ENCODE data around the gene FOXP1.
"Not testable (repeated sequence)": the region's sequence is repeated elsewhere in the genome, so short reads cannot be mapped to it uniquely, and the experiment has no call there.

The FOXP1 gene

DNA sequence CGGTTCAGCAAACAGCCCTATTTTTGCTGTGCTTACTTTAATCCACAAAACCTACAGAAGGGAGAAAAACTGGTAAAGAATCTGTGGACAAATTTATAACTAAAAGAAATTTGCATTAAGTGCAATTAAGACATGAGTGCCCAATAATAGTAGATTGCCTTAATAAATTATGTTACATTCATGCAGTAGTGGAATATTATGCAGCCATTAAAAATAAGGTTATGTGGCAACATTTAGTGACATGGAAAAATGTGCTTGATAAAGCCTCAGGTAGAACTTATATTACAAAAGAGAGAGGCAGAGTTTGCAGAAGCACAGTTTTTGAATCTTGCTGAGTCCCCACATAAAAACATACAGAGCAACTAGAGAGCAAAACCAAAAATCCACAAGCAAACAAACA lies 253.0 kb downstream of the FOXP1 start:
- no peak for DNase-seq (ENCODE audit: low read depth in 2 of 2)

DNA sequence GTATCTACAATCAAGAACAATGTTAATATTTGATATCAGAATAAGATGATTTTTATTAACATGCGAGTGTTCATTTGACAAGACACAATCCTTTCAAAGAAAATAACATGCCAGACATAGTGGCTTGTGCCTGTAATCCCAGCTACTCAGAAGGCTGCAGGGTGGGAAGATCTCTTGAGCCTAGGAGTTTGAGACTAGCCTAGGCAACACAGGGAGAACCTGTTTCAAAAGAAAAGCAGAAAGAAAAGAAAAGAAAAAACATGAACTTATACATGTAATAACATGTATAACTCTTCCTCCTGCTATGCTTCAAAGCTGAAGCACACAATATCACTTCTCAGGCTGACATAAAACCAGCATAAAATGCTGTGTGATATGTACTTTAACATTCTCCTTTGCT lies 253.7 kb downstream of the FOXP1 start:
- DNase-seq (ENCODE audit: low read depth in 2 of 2): no peak

DNA sequence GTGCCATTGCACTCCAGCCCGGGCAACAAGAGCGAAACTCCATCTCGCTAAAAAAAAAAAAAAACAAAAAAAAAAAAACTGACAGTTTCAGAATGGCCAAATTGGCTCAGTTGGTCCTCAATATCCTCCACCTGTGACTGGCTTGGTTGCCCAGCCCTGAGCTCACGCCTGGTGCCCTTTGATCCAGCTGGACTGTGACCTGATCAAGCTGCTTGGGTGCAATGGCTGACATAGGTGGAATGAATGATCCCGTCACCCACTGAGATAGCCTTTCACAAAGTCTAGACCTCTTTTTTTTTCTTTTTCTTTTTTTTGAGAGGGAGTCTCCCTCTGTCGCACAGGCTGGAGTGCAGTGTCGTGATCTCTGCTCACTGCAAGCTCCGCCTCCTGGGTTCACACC lies 254.6 kb downstream of the FOXP1 start:
- no peak for DNase-seq (ENCODE audit: low read depth in 2 of 2)

DNA sequence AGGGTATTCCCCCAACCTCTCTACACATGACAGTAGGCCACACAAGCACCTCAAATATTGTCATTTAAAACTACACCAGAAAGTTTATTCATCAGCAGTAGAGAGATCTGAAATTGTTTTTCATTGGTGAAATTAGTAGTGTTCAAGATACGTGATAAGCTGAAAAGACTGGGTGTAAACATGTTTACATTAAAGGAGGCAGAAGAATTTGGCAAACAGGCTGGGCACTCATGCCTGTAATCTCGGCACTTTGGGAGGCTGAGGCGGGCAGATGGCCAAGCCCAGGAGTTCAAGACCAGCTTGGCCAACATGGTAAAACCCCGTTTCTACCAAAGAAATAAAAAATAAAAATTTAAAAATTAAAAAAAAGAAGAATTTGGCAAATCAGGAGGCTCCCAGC lies 255.6 kb downstream of the FOXP1 start:
- no peak for DNase-seq (ENCODE audit: low read depth in 2 of 2)

DNA sequence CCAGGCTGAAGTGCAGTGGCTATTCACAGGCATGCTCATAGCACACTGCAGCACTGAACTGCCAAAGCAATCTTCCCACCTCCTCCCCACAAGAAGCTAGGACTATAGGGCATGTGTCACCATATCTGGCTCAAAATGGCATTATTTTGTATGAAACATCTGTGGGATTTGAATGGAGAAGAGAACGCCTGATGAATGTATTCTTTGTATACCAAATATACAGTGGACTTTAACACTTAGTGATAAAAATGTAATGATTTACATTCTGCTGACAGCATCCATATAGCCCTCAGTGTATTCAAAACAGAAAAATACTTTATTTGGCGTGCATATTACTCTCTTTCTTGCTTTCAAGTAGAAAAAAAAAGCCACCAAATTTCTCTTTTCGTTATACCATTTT lies 257.8 kb downstream of the FOXP1 start:
- no peak for DNase-seq (ENCODE audit: low read depth in 2 of 2)

DNA sequence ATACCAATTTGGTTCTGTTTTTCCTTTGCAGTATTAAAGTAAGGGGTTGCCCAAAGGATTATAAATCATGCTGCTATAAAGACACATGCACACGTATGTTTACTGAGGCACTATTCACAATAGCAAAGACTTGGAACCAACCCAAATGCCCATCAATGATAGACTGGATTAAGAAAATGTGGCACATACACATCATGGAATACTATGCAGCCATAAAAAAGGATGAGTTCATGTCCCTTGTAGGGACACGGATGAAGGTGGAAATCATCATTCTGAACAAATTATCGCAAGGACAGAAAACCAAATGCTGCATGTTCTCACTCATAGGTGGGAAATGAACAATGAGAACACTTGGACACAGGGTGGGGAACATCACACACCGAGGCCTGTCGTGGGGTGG lies 259.3 kb downstream of the FOXP1 start:
- not testable (repeated sequence) for DNase-seq (ENCODE audit: low read depth in 2 of 2)

DNA sequence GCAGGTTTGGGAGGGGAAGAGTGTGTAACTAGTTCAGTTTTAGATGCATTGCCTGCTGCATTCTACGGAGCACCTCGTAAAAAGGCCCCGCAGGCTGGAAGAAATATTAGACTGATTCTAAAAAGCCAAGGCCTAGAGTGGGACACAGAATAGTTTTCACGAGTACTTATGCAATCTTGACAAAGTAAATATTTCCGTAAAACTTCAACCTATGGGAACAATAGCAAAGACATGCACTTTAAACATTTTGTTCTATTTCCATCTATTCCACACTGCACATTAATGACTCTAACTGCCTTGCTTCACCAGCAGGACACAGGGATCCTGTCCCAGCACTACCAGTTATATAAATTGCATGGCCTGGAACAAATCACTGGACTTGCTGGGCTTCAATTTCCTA lies 260.0 kb downstream of the FOXP1 start:
- no peak for DNase-seq (ENCODE audit: low read depth in 2 of 2)

DNA sequence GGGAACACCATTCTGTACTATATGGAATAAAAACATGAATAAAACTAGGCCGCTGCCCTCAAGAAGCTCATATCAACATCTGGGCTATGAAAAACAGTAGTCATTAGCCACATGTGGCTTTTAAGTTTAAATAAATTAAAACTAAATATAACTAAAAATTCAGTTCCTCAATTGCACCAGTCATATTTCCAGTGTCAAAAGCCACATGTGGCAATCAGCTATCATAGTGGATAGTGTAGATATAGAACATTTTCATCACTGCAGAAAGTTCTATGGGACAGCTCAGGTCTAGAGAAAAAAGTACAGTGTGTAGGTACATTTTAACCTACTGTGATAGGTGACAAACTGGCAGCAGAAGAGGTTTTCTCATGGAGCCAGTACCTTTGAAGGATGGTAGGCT lies 261.4 kb downstream of the FOXP1 start:
- DNase-seq (ENCODE audit: low read depth in 2 of 2): no peak

DNA sequence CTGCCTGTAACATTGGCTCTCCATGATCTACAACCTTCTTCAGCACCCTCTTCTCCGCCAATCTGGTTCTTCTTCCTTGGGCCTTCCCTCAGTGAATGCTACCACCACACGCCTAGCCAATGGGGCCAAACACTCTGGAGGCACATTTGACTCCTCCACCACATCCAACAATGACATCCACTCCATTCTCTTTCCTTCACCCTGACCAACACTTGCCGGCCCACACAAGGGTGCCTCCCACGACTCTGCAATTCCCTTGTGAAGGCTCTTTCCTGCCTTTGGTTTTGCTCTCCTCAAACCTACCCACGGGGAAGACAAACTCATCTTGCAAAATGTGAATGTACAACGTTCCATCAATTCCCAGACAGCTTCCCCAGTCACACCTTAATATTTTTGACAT lies 263.8 kb downstream of the FOXP1 start:
- no peak for DNase-seq (ENCODE audit: low read depth in 2 of 2)

DNA sequence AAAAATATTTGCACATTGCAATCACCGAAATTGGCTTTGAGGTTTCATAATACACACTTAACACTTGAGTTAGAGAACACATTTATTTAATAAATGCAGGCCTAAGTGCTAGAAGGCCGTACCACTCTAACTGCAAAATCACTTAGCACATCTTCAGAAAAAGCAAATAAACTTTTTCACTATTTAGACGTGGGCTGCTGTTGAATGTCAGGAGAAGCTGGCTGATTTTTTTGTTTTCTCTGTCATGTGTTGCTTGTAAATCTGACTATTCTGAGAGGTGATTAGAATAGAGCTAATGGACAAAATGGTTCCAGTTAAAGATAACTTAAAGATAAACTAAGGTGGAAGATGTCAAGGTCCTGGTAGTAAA lies 265.1 kb downstream of the FOXP1 start:
- DNase-seq (ENCODE audit: low read depth in 2 of 2): no peak

DNA sequence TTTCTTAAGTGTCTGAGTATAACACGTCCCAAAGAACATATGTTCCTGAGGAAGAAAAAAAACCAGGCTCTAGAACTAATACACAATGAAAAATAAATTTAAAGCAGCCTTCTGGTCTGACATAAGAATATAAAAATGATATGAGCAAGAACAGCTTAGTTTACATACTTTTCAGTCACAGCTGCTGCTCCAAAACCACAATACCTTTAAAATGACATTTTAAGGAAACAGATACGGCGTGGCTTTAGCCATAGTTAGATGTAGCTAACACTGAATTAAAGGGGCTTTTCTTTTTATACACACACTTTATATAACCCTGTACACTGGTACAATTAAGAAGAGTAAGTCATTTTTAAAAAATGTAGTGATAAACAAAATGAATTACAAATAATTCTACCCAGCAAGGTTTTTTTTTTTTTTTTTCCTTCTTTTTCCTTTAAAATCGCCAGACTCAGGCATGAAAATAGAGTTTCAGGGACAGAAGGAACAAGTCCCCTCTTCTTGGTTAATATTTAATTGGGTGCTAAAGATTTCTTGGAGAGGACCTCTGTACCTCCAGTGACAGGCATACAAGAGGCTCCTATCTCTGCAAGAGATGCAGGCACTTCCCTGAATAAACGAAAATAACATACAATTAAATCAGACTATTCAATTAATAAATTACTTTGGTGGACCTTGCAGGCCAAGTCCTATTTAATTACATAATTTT lies 265.6 kb downstream of the FOXP1 start:
- no peak for DNase-seq (ENCODE audit: low read depth in 2 of 2)

DNA sequence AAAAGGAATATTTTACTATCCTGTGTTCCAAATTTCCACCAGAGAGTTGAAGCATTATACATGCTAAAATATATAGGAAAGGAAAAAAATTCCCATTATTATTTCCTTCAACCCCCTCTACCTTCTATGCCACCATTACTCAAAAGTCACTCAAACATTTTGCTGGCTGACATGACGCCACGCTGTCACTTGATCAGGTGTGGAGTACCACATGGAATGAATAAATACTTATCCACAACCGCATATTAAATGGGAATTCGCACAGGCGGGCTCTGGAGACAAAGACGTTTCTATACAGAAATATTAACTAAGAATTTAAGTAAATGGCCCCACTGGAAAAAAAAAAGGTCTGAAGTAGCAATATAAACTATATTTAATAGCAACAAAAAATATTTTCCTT lies 266.4 kb downstream of the FOXP1 start:
- DNase-seq (ENCODE audit: low read depth in 2 of 2): no peak

DNA sequence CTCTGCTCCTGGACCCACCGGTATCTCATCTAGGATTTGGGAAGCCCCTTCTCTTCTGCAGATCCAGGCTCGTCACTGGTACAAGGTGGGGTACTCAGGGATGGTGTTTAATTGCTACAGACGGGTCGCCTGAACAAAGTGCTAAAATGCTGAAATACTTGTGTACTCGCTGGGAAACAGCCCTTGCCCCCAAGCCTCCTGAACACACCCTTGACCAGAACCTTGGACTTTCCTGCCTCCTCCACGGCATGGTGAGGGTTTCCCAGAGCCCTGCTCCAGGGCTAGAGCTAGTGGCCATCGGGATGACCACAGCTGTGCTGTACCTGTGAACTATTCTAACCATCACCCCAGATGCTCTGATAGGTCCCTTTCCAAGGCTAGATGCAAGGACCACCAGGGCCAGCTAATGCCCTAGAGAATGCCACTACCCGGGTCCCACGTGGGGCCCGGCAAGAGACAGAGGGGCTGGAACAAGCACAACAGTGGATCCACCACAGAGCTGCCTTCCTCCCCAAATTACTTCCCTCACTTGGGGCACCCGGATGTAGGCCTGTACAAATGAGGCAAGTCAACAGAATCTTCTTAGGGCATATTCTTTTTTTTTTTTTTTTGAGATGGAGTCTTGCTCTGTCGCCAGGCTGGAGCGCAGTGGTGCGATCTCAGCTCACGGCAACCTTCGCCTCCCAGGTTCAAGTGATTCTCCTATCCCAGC lies 267.3 kb downstream of the FOXP1 start:
- DNase-seq (ENCODE audit: low read depth in 2 of 2): no peak

DNA sequence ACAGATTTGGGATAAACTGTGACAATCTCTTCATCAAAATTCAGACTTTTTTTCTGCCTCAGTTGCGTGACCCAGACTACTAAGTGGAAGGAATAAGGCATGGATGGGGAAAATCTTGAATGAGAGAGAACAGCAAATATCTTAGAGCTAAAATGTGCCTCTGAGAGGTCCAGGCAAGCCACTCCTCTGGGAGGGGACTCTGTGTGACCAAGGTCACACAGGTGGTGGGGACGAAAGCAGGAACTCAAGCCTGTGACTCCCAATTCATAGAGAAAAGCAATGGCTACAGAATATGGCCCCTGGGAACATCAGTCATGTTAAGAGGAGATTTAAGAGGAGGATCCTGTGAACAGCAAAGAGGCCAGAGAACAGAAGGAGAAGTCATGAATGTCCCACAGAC lies 268.1 kb downstream of the FOXP1 start:
- DNase-seq (ENCODE audit: low read depth in 2 of 2): no peak

DNA sequence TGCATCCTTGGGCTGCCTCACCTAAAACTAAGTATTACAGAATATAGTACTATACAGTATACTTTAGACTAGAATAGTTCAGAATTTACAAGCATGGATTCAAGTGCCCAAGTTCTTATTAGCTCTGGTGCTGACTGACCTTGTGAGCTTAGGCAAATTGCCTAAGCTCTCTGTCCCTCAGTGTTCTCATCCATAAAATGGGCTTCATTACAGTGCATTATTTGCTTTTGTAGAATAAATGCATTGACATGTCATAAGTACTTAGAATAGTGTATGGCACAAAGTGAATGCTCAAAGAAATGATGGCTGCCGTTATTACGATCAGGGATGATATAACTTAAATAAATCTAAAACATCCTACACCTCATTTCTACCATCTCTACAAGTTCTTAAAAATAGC lies 269.7 kb downstream of the FOXP1 start:
- no peak for DNase-seq (ENCODE audit: low read depth in 2 of 2)

DNA sequence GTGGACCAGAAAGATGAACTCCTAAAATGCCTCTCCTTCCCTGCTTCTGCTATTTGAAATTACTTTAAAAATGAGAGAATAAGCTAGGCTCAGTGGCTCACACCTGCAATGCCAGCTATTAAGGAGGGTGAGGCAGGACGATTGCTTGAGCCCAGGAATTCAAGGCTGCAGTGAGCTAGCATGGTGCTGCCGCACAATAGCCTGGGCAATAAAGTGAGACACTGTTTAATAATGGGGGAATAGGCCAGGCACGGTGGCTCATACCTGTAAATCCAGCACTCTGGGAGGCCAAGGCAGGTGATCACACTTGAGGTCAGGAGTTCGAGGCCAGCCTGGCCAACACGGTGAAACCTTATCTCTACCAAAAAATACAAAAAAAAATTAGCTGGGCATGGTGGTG lies 271.1 kb downstream of the FOXP1 start:
- DNase-seq (ENCODE audit: low read depth in 2 of 2): no peak

DNA sequence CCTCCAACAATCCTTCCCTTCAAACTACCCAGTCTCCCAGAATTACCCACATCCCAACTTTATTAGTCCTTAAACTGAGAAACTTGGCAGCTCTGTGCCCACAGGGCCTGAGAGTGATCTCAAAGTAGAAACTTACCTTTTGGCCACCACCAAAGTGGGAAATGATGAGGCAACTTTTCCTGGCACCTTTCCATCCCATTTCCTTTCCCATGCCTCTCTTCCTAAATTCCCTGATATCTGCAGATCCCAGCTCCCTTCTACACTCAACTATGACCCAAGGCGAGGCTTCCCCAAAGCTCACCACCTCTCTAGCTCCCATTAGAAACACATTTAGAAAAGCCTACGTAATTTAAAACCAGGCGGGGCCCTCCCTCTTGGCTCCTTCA lies 271.9 kb downstream of the FOXP1 start:
- no peak for DNase-seq (ENCODE audit: low read depth in 2 of 2)

DNA sequence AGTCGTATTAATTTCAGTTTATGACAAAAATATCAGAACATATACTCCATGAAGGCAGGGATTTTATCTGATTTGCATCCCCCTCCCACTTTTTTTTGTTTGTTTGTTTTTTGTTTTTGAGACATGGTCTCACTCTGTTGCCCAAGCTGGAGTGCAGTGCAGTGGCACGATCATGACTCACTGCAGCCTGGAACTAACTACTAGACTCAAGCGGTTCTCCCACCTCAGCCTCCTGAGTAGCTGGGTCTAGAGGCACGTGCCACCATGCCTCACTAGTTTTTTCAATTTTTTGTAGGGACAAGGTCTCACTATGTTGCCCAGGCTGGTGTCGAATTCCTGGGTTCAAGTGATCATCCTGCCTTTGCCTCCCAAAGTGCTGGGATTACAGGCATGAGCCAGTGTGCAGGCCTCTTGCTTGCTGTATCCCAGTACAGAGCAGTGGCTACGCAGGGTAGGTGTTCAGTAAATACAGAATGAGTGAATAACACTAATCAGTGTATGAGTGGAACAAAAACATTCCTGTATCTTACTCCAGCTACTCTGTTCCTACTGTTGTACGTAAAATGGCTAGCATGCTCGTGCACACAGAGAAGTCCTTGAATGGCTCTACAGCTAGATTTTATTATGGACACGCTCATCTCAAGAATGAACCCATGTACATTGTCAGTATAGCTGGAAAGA lies 272.4 kb downstream of the FOXP1 start:
- no peak for DNase-seq (ENCODE audit: low read depth in 2 of 2)

DNA sequence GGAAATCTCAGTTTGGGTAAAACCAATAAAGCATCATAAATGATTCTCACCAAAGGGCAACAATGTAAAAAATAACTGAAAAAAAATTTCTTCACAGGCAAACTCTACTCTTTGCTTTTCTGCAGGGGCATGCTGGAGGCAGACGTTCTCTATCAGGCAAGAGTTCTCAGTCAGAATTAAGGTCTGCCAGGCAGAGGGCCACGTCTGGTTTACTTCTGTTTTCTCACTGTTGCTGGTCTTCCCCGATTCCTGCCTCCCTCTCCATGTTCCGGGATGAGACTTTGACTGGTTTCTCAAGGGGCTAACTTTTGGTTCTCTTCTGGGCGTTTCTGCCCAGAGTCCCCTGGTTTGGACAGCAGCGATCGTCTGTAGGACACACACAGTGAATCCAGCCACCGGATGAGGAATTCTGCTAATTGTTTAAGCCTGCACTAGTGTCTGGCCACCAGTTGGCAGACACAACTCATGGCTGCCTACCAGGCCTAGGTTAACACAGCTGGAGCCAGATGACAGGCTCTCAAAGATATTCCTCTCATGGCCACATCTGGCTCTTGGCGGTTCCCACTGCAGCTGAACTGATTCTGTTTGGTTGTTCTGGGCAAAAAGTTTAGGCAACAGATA lies 273.1 kb downstream of the FOXP1 start:
- DNase-seq (ENCODE audit: low read depth in 2 of 2): peak; percentile 56 to 57

DNA sequence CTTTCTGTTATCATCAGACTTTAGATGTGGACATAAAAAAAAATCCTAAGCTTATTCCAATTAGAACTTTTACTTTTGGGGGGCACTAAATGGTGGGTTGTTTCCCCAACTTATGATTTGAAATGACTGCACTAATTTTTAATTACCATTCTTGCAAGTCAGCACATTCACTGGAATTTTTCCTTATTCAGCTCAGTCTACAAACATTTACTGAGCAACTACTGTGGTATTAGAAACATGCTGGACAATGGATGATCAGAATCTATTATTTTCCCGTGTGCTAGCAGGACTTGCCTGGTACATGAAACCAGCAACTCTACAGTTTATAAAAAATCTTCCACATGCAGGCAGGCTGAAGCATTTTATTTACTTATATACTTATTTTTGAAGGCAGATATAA lies 273.6 kb downstream of the FOXP1 start:
- no peak for DNase-seq (ENCODE audit: low read depth in 2 of 2)

DNA sequence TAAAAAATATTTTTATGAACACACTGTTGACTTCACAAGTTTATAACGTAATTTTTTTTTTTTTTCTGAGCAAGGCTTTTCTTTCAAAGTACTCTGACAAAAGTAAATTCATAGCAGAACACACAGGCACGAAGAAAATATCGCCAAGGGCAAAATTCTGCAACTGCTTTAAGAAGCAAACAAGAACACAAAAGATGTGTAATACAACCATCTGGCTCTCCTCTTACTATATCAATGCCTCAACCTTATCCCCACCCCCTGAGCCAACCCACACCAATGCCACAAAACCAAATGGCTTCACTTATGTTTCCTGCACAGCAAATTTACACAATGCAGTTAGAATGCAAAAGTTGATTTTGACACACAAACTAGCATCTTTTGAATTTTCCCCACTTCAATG lies 274.2 kb downstream of the FOXP1 start:
- no peak for DNase-seq (ENCODE audit: low read depth in 2 of 2)

DNA sequence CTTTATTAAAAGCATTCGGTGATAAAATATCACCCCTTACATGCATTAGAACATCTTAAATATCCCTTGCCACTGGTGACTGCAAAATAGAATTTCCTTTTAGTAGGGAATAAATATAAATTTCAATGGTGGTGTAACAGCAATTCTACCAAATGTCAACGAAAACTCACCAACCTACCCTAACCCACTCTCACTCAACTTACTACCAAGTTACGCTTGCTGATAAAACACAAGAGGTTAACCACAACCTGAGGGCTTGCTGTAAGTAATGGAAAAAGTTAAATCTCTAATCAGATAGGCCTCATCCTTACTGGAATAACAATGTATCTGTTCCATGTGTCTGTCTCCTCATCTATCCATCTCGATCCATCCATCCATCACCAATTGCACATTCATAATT lies 274.7 kb downstream of the FOXP1 start:
- DNase-seq (ENCODE audit: low read depth in 2 of 2): no peak

Data from fibroblast of skin of left biceps (primary cell).